MCF 10A (cell line): ENCODE data around the gene P2RX1. TPM values are rescaled to one million over a fixed set of nuclear protein-coding genes. Genes with fewer than 3 reads are reported as not detected.
"Not testable (repeated sequence)": the region's sequence is repeated elsewhere in the genome, so short reads cannot be mapped to it uniquely, and the experiment has no call there.

ENCODE experiments used
- BruUV-seq: library from RNA; stranded (reverse); fragments of 400-500 nt; replicated peaks from 2 replicates; lab custom pipeline; 2021; lab: Mats Ljungman, UMichigan
- CTCF ChIA-PET: fragments of 300-600 bp; sonication (Branson Sonifier 250); formaldehyde crosslinking; extraction: SDS; loops from one replicate; lab custom pipeline; 2021; ENCODE audit warnings: antibody characterized with exemption, inconsistent platforms; lab: Yijun Ruan, JAX
- POLR2A ChIA-PET: fragments of 300-600, 350-650 bp; sonication (Branson Sonifier 250); formaldehyde crosslinking; extraction: SDS; loops from one replicate; lab custom pipeline; 2020; ENCODE audit warnings: antibody characterized with exemption, inconsistent platforms; lab: Yijun Ruan, JAX
- DNase-seq: peaks from one replicate; pipeline ENCODE4 v3.0.0-alpha.2; 2018; ENCODE audit not compliant: unreplicated experiment
- H3K27ac Mint-ChIP-seq: one replicate; pipeline ENCODE4 v1.8.0; 2022; ENCODE audit warnings: mild to moderate bottlenecking, low read depth, mixed read lengths; ENCODE audit not compliant: unreplicated experiment
- H3K27me3 Mint-ChIP-seq: one replicate; pipeline ENCODE4 v1.8.0; 2022; ENCODE audit warnings: mixed read lengths; ENCODE audit not compliant: insufficient read depth, unreplicated experiment
- H3K36me3 Mint-ChIP-seq: one replicate; pipeline ENCODE4 v1.8.0; 2022; ENCODE audit warnings: mild to moderate bottlenecking, moderate library complexity, mixed read lengths; ENCODE audit not compliant: insufficient read depth, unreplicated experiment
- H3K4me1 Mint-ChIP-seq: one replicate; pipeline ENCODE4 v1.8.0; 2022; ENCODE audit warnings: mixed read lengths; ENCODE audit not compliant: insufficient read depth, unreplicated experiment
- H3K4me3 Mint-ChIP-seq: one replicate; pipeline ENCODE4 v1.8.0; 2022; ENCODE audit warnings: mild to moderate bottlenecking, moderate library complexity, mixed read lengths; ENCODE audit not compliant: unreplicated experiment
- H3K9me3 Mint-ChIP-seq: one replicate; pipeline ENCODE4 v1.8.0; 2022; ENCODE audit warnings: mixed read lengths; ENCODE audit not compliant: unreplicated experiment
- intact Hi-C: fragments of 100-400 bp; cut with micrococcal nuclease; formaldehyde crosslinking; loops from 2 replicates; pipeline ENCODE4 v1.14.1; 2022
- total RNA-seq: library from RNA; stranded (reverse); gene quantifications from 2 replicates; pipeline ENCODE4 v1.2.3, GENCODE V29; 2022
- TF ChIP-seq, protein P1 (sequence below): fragments of 200-600 bp; IDR thresholded peaks from one replicate; pipeline ENCODE4 v1.8.0; 2022; ENCODE audit warnings: antibody characterized with exemption, mild to moderate bottlenecking; ENCODE audit not compliant: unreplicated experiment

P2RX1 gene
- total RNA-seq, 1 experiment from 2014 or later: not detected

DNA sequence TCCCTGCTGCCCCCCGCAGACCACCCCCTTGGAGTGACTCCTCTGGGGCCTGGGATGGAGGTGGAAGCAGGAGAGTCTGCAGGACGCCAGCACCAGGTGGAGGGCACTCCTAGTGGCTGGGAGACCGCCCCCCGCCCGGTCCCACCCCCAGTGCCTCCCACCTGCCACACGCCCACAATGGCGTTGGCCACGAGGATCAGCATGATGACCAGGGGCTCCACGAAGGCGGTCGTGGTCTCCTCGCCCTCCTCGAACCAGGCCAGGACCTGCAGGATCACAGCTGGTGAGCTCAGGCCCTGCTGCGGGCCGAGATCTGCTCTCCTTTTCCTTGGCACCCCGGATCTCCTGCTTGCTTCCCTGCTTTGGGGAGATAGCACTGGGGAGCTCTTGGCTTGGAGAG lies 35.2 kb upstream of the P2RX1 start:
- no peak overlapping the region for H3K27ac Mint-ChIP-seq
- intact Hi-C loops: no loop called here
- no peak overlapping the region for H3K4me3 Mint-ChIP-seq
- DNase-seq: no peak
- CTCF ChIA-PET: no interaction called here
- no peaks in the 10 kb centered on the region for H3K4me1 Mint-ChIP-seq
- H3K36me3 Mint-ChIP-seq: no peaks in the 10 kb centered on the region
- no TSS peak for BruUV-seq
- H3K9me3 Mint-ChIP-seq: no peaks in the 10 kb centered on the region
- no peaks in the 10 kb centered on the region for H3K27me3 Mint-ChIP-seq
- POLR2A ChIA-PET: no interaction called here
- TF ChIP-seq, protein P1, sequence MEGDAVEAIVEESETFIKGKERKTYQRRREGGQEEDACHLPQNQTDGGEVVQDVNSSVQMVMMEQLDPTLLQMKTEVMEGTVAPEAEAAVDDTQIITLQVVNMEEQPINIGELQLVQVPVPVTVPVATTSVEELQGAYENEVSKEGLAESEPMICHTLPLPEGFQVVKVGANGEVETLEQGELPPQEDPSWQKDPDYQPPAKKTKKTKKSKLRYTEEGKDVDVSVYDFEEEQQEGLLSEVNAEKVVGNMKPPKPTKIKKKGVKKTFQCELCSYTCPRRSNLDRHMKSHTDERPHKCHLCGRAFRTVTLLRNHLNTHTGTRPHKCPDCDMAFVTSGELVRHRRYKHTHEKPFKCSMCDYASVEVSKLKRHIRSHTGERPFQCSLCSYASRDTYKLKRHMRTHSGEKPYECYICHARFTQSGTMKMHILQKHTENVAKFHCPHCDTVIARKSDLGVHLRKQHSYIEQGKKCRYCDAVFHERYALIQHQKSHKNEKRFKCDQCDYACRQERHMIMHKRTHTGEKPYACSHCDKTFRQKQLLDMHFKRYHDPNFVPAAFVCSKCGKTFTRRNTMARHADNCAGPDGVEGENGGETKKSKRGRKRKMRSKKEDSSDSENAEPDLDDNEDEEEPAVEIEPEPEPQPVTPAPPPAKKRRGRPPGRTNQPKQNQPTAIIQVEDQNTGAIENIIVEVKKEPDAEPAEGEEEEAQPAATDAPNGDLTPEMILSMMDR: no peak

DNA sequence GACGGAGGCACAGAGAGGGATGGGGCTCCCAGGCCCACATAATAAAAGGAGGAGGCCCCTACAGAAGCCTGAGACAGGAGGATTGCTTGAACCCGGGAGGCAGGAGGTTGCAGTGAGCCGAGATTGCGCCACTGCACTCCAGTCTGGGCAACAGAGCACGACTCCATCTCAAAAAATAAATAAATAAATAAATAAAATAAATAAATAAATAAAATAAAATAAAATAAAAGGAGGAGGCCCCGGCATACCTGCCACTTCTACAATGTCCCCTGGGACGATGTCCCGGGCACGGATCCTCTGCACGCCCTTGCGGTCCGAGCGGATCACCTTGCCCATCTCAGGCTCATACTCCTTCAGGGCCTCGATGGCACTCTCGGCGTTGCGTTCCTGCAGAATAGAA lies 34.7 kb upstream of the P2RX1 start:
- no peak overlapping the region for H3K27ac Mint-ChIP-seq
- H3K36me3 Mint-ChIP-seq: no peaks in the 10 kb centered on the region
- ChIA-PET CTCF (no interaction called here), POLR2A (no interaction called here)
- TF ChIP-seq, protein P1: no peak
- no peaks in the 10 kb centered on the region for H3K27me3 Mint-ChIP-seq
- H3K9me3 Mint-ChIP-seq: no peaks in the 10 kb centered on the region
- H3K4me3 Mint-ChIP-seq: no peak overlapping the region
- DNase-seq: no peak
- intact Hi-C loops: no loop called here
- no peaks in the 10 kb centered on the region for H3K4me1 Mint-ChIP-seq
- no TSS peak for BruUV-seq

DNA sequence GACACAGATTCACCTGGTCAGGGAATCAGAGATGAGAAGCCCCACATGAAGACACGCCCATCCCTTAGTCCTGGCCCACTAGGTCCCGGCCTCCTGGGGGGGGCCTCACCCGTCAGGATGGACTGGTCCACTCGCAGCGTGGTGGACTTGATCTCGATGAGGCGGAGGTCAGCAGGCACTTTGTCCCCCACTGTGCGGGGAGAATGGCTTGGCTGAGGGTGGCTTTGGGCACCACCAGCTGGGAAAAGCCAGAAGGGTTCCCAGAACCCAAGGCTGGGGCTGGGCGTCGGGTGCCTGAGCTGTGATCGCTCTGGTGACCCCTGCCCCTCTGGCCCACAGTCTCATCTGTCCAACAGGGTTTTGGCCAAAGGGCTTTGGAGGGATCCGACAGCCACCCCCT lies 34.3 kb upstream of the P2RX1 start:
- no peak for DNase-seq
- intact Hi-C loops: no loop called here
- H3K9me3 Mint-ChIP-seq: no peaks in the 10 kb centered on the region
- H3K4me1 Mint-ChIP-seq: no peaks in the 10 kb centered on the region
- no TSS peak for BruUV-seq
- H3K36me3 Mint-ChIP-seq: no peaks in the 10 kb centered on the region
- CTCF ChIA-PET: no interaction called here
- TF ChIP-seq, protein P1: no peak
- H3K4me3 Mint-ChIP-seq: no peak overlapping the region
- POLR2A ChIA-PET: interaction anchor here (0.5 kb wide), 1 partner anchor 114 kb away, joined by 3 read pairs; no protein-coding TSS in a partner anchor
- no peak overlapping the region for H3K27ac Mint-ChIP-seq
- H3K27me3 Mint-ChIP-seq: no peaks in the 10 kb centered on the region

DNA sequence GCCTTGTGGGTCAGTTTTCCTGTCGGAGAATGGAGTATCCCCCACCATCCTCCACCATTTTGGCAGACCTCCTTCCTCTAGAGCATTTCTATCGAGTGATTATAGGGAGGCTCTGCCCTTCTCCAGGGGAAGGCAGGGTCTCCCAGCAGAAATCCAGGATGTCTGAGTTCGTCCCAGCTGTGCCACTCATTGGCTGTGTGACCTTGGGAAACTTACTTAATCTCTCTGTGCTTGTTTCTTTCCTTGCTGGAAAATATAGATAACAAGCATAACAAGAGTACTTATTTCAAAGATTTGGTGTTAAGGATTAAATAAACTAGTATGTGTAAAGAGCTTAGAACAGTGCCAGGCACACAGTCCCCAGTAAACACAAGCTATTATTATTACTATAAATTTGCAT lies 33.2 kb upstream of the P2RX1 start:
- H3K27me3 Mint-ChIP-seq: no peaks in the 10 kb centered on the region
- H3K36me3 Mint-ChIP-seq: no peaks in the 10 kb centered on the region
- BruUV-seq: no TSS peak
- CTCF ChIA-PET: interaction anchor here (0.6 kb wide), 1 partner anchor 122 kb away, joined by 3 read pairs; no protein-coding TSS in a partner anchor
- H3K4me1 Mint-ChIP-seq: no peaks in the 10 kb centered on the region
- TF ChIP-seq, protein P1: no peak
- no peak for DNase-seq
- H3K27ac Mint-ChIP-seq: no peak overlapping the region
- H3K9me3 Mint-ChIP-seq: no peaks in the 10 kb centered on the region
- POLR2A ChIA-PET: no interaction called here
- intact Hi-C loops: no loop called here
- H3K4me3 Mint-ChIP-seq: no peak overlapping the region

DNA sequence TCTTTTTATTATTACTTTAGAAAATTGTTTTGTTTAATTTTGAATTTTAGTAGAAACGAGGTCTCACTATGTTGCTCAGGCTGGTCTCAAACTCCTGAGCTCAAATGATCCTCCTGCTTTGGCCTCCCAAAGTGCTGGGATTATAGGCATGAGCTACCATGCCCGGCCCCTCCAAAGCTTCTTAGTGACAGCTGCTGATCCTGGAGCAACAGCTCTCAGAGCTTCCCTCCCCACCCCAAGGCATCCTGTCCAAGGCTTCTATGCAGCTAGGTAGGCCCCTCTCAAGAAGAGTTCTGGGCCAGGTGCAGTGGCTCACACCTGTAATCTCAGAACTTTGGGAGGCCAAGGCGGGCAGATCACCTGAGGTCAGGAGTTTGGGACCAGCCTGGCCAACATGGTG lies 32.3 kb upstream of the P2RX1 start:
- BruUV-seq, intact Hi-C loops: not testable (repeated sequence)

More for the DNA sequence above, 32.3 kb upstream of the P2RX1 start:
- H3K36me3 Mint-ChIP-seq, H3K27ac Mint-ChIP-seq, H3K4me3 Mint-ChIP-seq, DNase-seq, POLR2A ChIA-PET, H3K9me3 Mint-ChIP-seq, H3K4me1 Mint-ChIP-seq, H3K27me3 Mint-ChIP-seq: not testable (repeated sequence)
- CTCF ChIA-PET: interaction anchor here (1.0 to 1.7 kb wide), 2 partner anchors 13 to 35 kb away, joined by 3 to 5 read pairs; no protein-coding TSS in a partner anchor
